OCI-LY7 (cell line): Measurements from ENCODE around the gene GRIP1. TPM values are rescaled to one million over a fixed set of nuclear protein-coding genes. Genes with fewer than 3 reads are reported as not detected.

Experiments
- BruUV-seq: library from RNA; stranded (reverse); fragments of 400-500 nt; replicated peaks from 2 replicates; lab custom pipeline; 2021; lab: Mats Ljungman, UMichigan
- CTCF ChIA-PET: fragments of 300-600 bp; sonication (Branson Sonifier 250); formaldehyde crosslinking; loops from one replicate; lab custom pipeline; 2022; ENCODE audit warnings: antibody characterized with exemption; ENCODE audit not compliant: unreplicated experiment; lab: Charles Lee
- POLR2A ChIA-PET: fragments of 300-600 bp; sonication (Branson Sonifier 250); formaldehyde crosslinking; loops from one replicate; lab custom pipeline; 2022; ENCODE audit warnings: antibody characterized with exemption; lab: Charles Lee
- DNase-seq: peaks from one replicate; pipeline ENCODE4 v3.0.0-alpha.2; 2015; ENCODE audit warnings: low spot score
- H2AFZ ChIP-seq: fragments of 200-600 bp; sonication (generic), shearing (Covaris generic); 2 replicates; pipeline ENCODE4 v1.6.1; 2014; ENCODE audit warnings: mild to moderate bottlenecking, antibody characterized with exemption, low read length, moderate library complexity
- H3K27ac ChIP-seq: fragments of 200-600 bp; sonication (generic); 2 replicates; pipeline ENCODE4 v1.5.1; 2014; ENCODE audit warnings: mixed run types, low read depth, mild to moderate bottlenecking, moderate library complexity, low read length, inconsistent platforms; ENCODE audit not compliant: poor library complexity, severe bottlenecking
- H3K36me3 ChIP-seq: fragments of 200-600 bp; sonication (generic); 2 replicates; pipeline ENCODE4 v1.6.1; 2014; ENCODE audit warnings: mild to moderate bottlenecking, antibody characterized with exemption, low read length, moderate library complexity, mixed read lengths; ENCODE audit not compliant: insufficient read depth
- H3K4me1 ChIP-seq: fragments of 200-600 bp; sonication (generic); 2 replicates; pipeline ENCODE4 v1.5.1; 2014; ENCODE audit warnings: mild to moderate bottlenecking, low read length; ENCODE audit not compliant: insufficient read depth, poor library complexity, severe bottlenecking
- H3K4me2 ChIP-seq: fragments of 200-600 bp; sonication (generic); 2 replicates; pipeline ENCODE4 v1.6.1; 2014; ENCODE audit warnings: mild to moderate bottlenecking, low read length
- H3K4me3 ChIP-seq: fragments of 200-600 bp; sonication (generic); 2 replicates; pipeline ENCODE4 v1.5.1; 2014; ENCODE audit warnings: mild to moderate bottlenecking, low read depth, low read length; ENCODE audit not compliant: poor library complexity, severe bottlenecking
- H3K79me2 ChIP-seq: fragments of 200-600 bp; sonication (generic); 2 replicates; pipeline ENCODE4 v1.6.1; 2016; ENCODE audit warnings: low read depth, mild to moderate bottlenecking, low read length, moderate library complexity, mixed read lengths; ENCODE audit not compliant: insufficient read depth
- H3K9me2 ChIP-seq: fragments of 200-600 bp; sonication (generic); 2 replicates; pipeline ENCODE4 v1.6.1; 2016; ENCODE audit warnings: mild to moderate bottlenecking, low read length, mixed read lengths; ENCODE audit not compliant: insufficient read depth
- H3K9me3 ChIP-seq: fragments of 200-600 bp; sonication (generic); 2 replicates; pipeline ENCODE4 v1.6.1; 2014; ENCODE audit warnings: mild to moderate bottlenecking, mixed run types, low read length, mixed read lengths
- H4K20me1 ChIP-seq: fragments of 200-600 bp; sonication (generic); 2 replicates; pipeline ENCODE4 v1.6.1; 2014; ENCODE audit warnings: mild to moderate bottlenecking, antibody characterized with exemption, low read length, moderate library complexity, mixed read lengths; ENCODE audit not compliant: insufficient read depth
- EZH2phosphoT487 ChIP-seq: fragments of 200-600 bp; sonication (generic); IDR thresholded peaks from 2 replicates; pipeline ENCODE4 v1.6.1; 2018; ENCODE audit warnings: low read depth, borderline replicate concordance, mild to moderate bottlenecking, mixed run types, antibody characterized with exemption, low read length, moderate library complexity, mixed read lengths
- intact Hi-C: fragments of 100-400 bp; cut with micrococcal nuclease; formaldehyde crosslinking; loops from one replicate; pipeline ENCODE4 v1.10.0; 2022; ENCODE audit not compliant: unreplicated experiment
- total RNA-seq, 2 experiments: library from RNA; depleted of rRNA in 1 of 2; stranded (reverse); fragments of >200 nt in 1 of 2; shearing (Covaris generic) in 1 of 2; gene quantifications; 2 replicates each; pipeline ENCODE4 v1.2.3, GENCODE V29; 2014 to 2022
- TF ChIP-seq, protein P1 (sequence below): fragments of 200-600 bp; sonication (generic); conservative IDR thresholded peaks from 2 replicates; pipeline ENCODE4 v1.5.1; 2014; ENCODE audit warnings: mild to moderate bottlenecking, antibody characterized with exemption, low read length, moderate library complexity, mixed read lengths

The GRIP1 gene
- total RNA-seq, 2 experiments from 2014 or later = 4.1 to 7.6 TPM

- intact Hi-C loops = loop anchor here (1.0 to 2.0 kb wide), 5 partner anchors 56 to 508 kb away; no protein-coding TSS in a partner anchor
- Histone ChIP-seq H3K79me2 (no peaks in the 10 kb centered on the region), H3K9me2 (no peaks in the 10 kb centered on the region), H3K9me3 (no peaks in the 10 kb centered on the region), H3K27ac (no peak overlapping the region), H2AFZ (no peak overlapping the region), H4K20me1 (no peaks in the 10 kb centered on the region), H3K4me1 (no peaks in the 10 kb centered on the region), H3K4me3 (no peak overlapping the region), H3K4me2 (no peak overlapping the region), H3K36me3 (no peaks in the 10 kb centered on the region)
- no peak for DNase-seq
- BruUV-seq = no TSS peak
- POLR2A ChIA-PET = no interaction called here
- CTCF ChIA-PET = interaction anchor here (1.4 kb wide), 1 partner anchor 340 kb away, joined by 3 read pairs; no protein-coding TSS in a partner anchor
- no peak for TF ChIP-seq EZH2phosphoT487
- TF ChIP-seq, protein P1, sequence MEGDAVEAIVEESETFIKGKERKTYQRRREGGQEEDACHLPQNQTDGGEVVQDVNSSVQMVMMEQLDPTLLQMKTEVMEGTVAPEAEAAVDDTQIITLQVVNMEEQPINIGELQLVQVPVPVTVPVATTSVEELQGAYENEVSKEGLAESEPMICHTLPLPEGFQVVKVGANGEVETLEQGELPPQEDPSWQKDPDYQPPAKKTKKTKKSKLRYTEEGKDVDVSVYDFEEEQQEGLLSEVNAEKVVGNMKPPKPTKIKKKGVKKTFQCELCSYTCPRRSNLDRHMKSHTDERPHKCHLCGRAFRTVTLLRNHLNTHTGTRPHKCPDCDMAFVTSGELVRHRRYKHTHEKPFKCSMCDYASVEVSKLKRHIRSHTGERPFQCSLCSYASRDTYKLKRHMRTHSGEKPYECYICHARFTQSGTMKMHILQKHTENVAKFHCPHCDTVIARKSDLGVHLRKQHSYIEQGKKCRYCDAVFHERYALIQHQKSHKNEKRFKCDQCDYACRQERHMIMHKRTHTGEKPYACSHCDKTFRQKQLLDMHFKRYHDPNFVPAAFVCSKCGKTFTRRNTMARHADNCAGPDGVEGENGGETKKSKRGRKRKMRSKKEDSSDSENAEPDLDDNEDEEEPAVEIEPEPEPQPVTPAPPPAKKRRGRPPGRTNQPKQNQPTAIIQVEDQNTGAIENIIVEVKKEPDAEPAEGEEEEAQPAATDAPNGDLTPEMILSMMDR = no peak
These were observed 326.0 kb downstream of the GRIP1 start for GRCh38 chr12:66352899-66353298.

- no peaks in the 10 kb centered on the region for H4K20me1 ChIP-seq
- no peak for TF ChIP-seq EZH2phosphoT487
- TF ChIP-seq, protein P1 = peak; percentile 70
- H3K27ac ChIP-seq = no peak overlapping the region
- no TSS peak for BruUV-seq
- no peaks in the 10 kb centered on the region for H3K4me1 ChIP-seq
- ChIA-PET POLR2A (interaction anchor here (0.6 kb wide), 1 partner anchor 27 kb away, joined by 5 read pairs; no protein-coding TSS in a partner anchor), CTCF (interaction anchor here (1.4 kb wide), 1 partner anchor 341 kb away, joined by 3 read pairs; no protein-coding TSS in a partner anchor)
- peak; percentile 67 for DNase-seq
- no peak overlapping the region for H3K4me2 ChIP-seq
- H3K79me2 ChIP-seq = no peaks in the 10 kb centered on the region
- intact Hi-C loops = loop anchor here (1.0 to 2.0 kb wide), 5 partner anchors 57 to 509 kb away; no protein-coding TSS in a partner anchor
- no peak overlapping the region for H3K4me3 ChIP-seq
- H3K9me2 ChIP-seq = no peaks in the 10 kb centered on the region
- H3K36me3 ChIP-seq = no peaks in the 10 kb centered on the region
- no peaks in the 10 kb centered on the region for H3K9me3 ChIP-seq
- H2AFZ ChIP-seq = no peak overlapping the region
These were observed 326.7 kb downstream of the GRIP1 start for GRCh38 chr12:66352197-66352596.

- intact Hi-C loops = no loop called here
- no TSS peak for BruUV-seq
- POLR2A ChIA-PET = interaction anchor here (0.6 to 0.7 kb wide), 3 partner anchors 12 to 310 kb away, joined by 3 to 7 read pairs (median 4); no protein-coding TSS in a partner anchor
These were observed 327.6 kb downstream of the GRIP1 start for GRCh38 chr12:66351301-66351700.

More at GRCh38 chr12:66351301-66351700, 327.6 kb downstream of the GRIP1 start:
- Histone ChIP-seq H3K4me3 (no peak overlapping the region), H3K79me2 (no peaks in the 10 kb centered on the region), H3K9me2 (no peaks in the 10 kb centered on the region), H3K36me3 (no peaks in the 10 kb centered on the region), H3K4me2 (no peak overlapping the region), H4K20me1 (no peaks in the 10 kb centered on the region), H3K9me3 (no peaks in the 10 kb centered on the region), H2AFZ (no peak overlapping the region), H3K4me1 (no peaks in the 10 kb centered on the region), H3K27ac (no peak overlapping the region)
- no peak for TF ChIP-seq EZH2phosphoT487
- TF ChIP-seq, protein P1 = no peak
- no peak for DNase-seq
- CTCF ChIA-PET = no interaction called here
